ENCODE results near the gene LRP1-AS. TPM values are rescaled to one million over a fixed set of nuclear protein-coding genes. Genes with fewer than 3 reads are reported as not detected.

Gene LRP1-AS
- total RNA-seq, 1 experiment from 2014 or later: not detected

GRCh38 chr12:57111031-57111734 is 36.2 kb downstream of the LRP1-AS start, which contains the start of gene STAT6:
STAT6 (minus strand) TSS chr12:57111362; CDS start chr12:57108278, 3,084 bp downstream.
- Histone ChIP-seq H2AFZ (ENCODE audit: low read length) (peak within 1 kb of the TSS; percentile 74), H3K4me1 (ENCODE audit: insufficient read depth, low read length) (peaks cover 32% of the 10 kb centered on the region), H3K9me3 (ENCODE audit: low read length) (no peaks in the 10 kb centered on the region), H3K4me3 (ENCODE audit: low read length) (peak within 1 kb of the TSS; percentile 69), H3F3A (ENCODE audit: low read length, unreplicated experiment) (no peaks in the 10 kb centered on the region), H3K4me2 (ENCODE audit: low read length) (peak within 1 kb of the TSS; percentile 95), H4K20me1 (ENCODE audit: low read length) (no peaks in the 10 kb centered on the region), H3K36me3 (ENCODE audit: low read depth, low read length) (no peaks in the 10 kb centered on the region), H3K27ac (ENCODE audit: low read length) (peak within 1 kb of the TSS; percentile 82), H3K27me3 (ENCODE audit: low read length) (no peaks in the 10 kb centered on the region), H3K9ac (ENCODE audit: low read length) (peak within 1 kb of the TSS; percentile 74), H3K9me2 (replicated peaks; ENCODE audit: low read length) (no peaks in the 10 kb centered on the region), H3K79me2 (ENCODE audit: low read length) (no peaks in the 10 kb centered on the region)
- ChIA-PET POLR2A (ENCODE audit: unreplicated experiment) (interaction anchor here (0.7 to 1.5 kb wide), 4 partner anchors 23 to 564 kb away, joined by 3 to 6 read pairs (median 5); partner anchors contain the start of gene PTGES3), CTCF (interaction anchor here (0.7 to 2.6 kb wide), 7 partner anchors 23 to 103 kb away, joined by 4 to 78 read pairs (median 10); partner anchors contain the start of genes NAB2, NEMP1 and TAC3)
- TF ChIP-seq EZH2phosphoT487 (IDR thresholded peaks at IDR 0.05; ENCODE audit: borderline replicate concordance, low read length): no peak
- no peak for TF ChIP-seq CTCF (conservative IDR thresholded peaks at IDR 0.05; ENCODE audit: low read depth, low read length)
- no peak for TF ChIP-seq EZH2 (IDR thresholded peaks at IDR 0.05; ENCODE audit: low read length, unreplicated experiment)
- intact Hi-C loops (cut with micrococcal nuclease): loop anchor here (1.0 kb wide), 1 partner anchor 23 kb away; no protein-coding TSS in a partner anchor
- BruUV-seq (replicated peaks): no TSS peak
- DNase-seq (peak; percentile 59), ATAC-seq (peak; percentile 53)

GRCh38 chr12:57110104-57111030 is 37.1 kb downstream of the LRP1-AS start:
- peaks cover 32% of the 10 kb centered on the region for H3K4me1 ChIP-seq (ENCODE audit: insufficient read depth, low read length)
- no peaks in the 10 kb centered on the region for H4K20me1 ChIP-seq (ENCODE audit: low read length)
- peak overlapping the region; percentile 82 for H3K27ac ChIP-seq (ENCODE audit: low read length)
- peak overlapping the region; percentile 74 for H3K9ac ChIP-seq (ENCODE audit: low read length)
- peak overlapping the region; percentile 95 for H3K4me2 ChIP-seq (ENCODE audit: low read length)
- ATAC-seq (peak; percentile 19), DNase-seq (peak; percentile 32)
- intact Hi-C loops (cut with micrococcal nuclease): loop anchor here (1.0 kb wide), 1 partner anchor 22 kb away; no protein-coding TSS in a partner anchor
- no peaks in the 10 kb centered on the region for H3K9me3 ChIP-seq (ENCODE audit: low read length)
- no peaks in the 10 kb centered on the region for H3K27me3 ChIP-seq (ENCODE audit: low read length)
- no peaks in the 10 kb centered on the region for H3K79me2 ChIP-seq (ENCODE audit: low read length)
- ChIA-PET CTCF (interaction anchor here (2.3 to 2.6 kb wide), 2 partner anchors 23 to 40 kb away, joined by 17 to 78 read pairs; partner anchors contain the start of gene NAB2), POLR2A (ENCODE audit: unreplicated experiment) (interaction anchor here (1.0 kb wide), 1 partner anchor 422 kb away, joined by 4 read pairs; the partner anchor contains the start of gene PTGES3)
- no peaks in the 10 kb centered on the region for H3K36me3 ChIP-seq (ENCODE audit: low read depth, low read length)
- no peak for TF ChIP-seq EZH2phosphoT487 (IDR thresholded peaks at IDR 0.05; ENCODE audit: borderline replicate concordance, low read length)
- TF ChIP-seq CTCF (conservative IDR thresholded peaks at IDR 0.05; ENCODE audit: low read depth, low read length): no peak
- no peak for TF ChIP-seq EZH2 (IDR thresholded peaks at IDR 0.05; ENCODE audit: low read length, unreplicated experiment)
- H3F3A ChIP-seq (ENCODE audit: low read length, unreplicated experiment): no peaks in the 10 kb centered on the region
- BruUV-seq (replicated peaks): TSS peak; percentile 75
- H3K9me2 ChIP-seq (replicated peaks; ENCODE audit: low read length): no peaks in the 10 kb centered on the region
- peak overlapping the region; percentile 74 for H2AFZ ChIP-seq (ENCODE audit: low read length)
- peak overlapping the region; percentile 69 for H3K4me3 ChIP-seq (ENCODE audit: low read length)
